H1 (cell line): ENCODE results near the gene DHFR2. TPM values are rescaled to one million over a fixed set of nuclear protein-coding genes. Genes with fewer than 3 reads are reported as not detected.

Source experiments
- CEBPB ChIP-seq: IDR thresholded peaks from 2 replicates; pipeline ENCODE4 v1.6.1; 2012; ENCODE audit warnings: low read depth, low read length
- CHD1 ChIP-seq: IDR thresholded peaks from 2 replicates; pipeline ENCODE4 v1.6.1; 2012; ENCODE audit warnings: low read depth, low read length, improper control_type of control experiment
- E2F6 ChIP-seq: IDR thresholded peaks from 2 replicates; pipeline ENCODE4 v1.6.1; 2012; ENCODE audit warnings: inconsistent platforms
- RAD21 ChIP-seq, 2 experiments: IDR thresholded peaks in 1 of 2; conservative IDR thresholded peaks in 1 of 2; 2 replicates each; pipeline ENCODE4 v1.6.1; 2011; ENCODE audit warnings: low read depth in 2 of 2, low read length in 2 of 2, improper control_type of control experiment in 1 of 2, inconsistent platforms in 1 of 2, mild to moderate bottlenecking in 1 of 2, moderate library complexity in 1 of 2
- RXRA ChIP-seq: IDR thresholded peaks from 2 replicates; pipeline ENCODE4 v1.6.1; 2011; ENCODE audit warnings: low read depth, mild to moderate bottlenecking, low read length, moderate library complexity; ENCODE audit not compliant: insufficient read depth
- TAF1 ChIP-seq: IDR thresholded peaks from 2 replicates; pipeline ENCODE4 v1.6.1; 2011; ENCODE audit warnings: mild to moderate bottlenecking, low read depth, low read length
- polyA plus RNA-seq, 7 experiments: library from polyadenylated mRNA; depleted of rRNA in 3 of 7; stranded (reverse) in 5 of 7; unstranded in 2 of 7; fragments of >200 nt in 5 of 7; fragments of 200-250 nt in 2 of 7; gene quantifications; 1 replicate in 5 of 7; 2 replicates in 1 of 7; 4 replicates in 1 of 7; pipeline versions ENCODE4 v1.2.1 to v1.2.3, GENCODE V29; 2011 to 2013; ENCODE audit warnings: missing spikeins in 2 of 7, mixed read lengths in 2 of 7
- total RNA-seq: library from RNA; stranded (reverse); fragmentation: NEBNext Ultra II Directional; extraction: Animal tissue kit (Norgen Biotek cat#: 25700); gene quantifications from 2 replicates; pipeline ENCODE4 v1.2.1, GENCODE V29; 2021

The DHFR2 gene
- total and polyA plus RNA-seq, 2 of the 8 experiments (the other 6 are each of a cell fraction or from before 2014, with no cell fraction given): 0.59 to 2.6 TPM

- TF ChIP-seq E2F6: no peak
- TF ChIP-seq RAD21 (IDR thresholded peaks at IDR 0.05 in 1 of 2, conservative IDR thresholded peaks at IDR 0.05 in 1 of 2; ENCODE audit: low read depth in 2 of 2, low read length in 2 of 2): no peak
- no peak for TF ChIP-seq RXRA
- no peak for TF ChIP-seq TAF1
- no peak for TF ChIP-seq CEBPB
- TF ChIP-seq CHD1: no peak
Measured at GRCh38 chr3:94082391-94082937, 19.7 kb upstream of the DHFR2 start (continued).
